Endodermal cell (in vitro differentiated cells): ENCODE measurements around the gene DGCR6L. TPM values are rescaled to one million over a fixed set of nuclear protein-coding genes. Genes with fewer than 3 reads are reported as not detected.
A peak's percentile ranks its signal among the peaks of the same experiment; 100 is the strongest.
"Not testable (repeated sequence)": the region's sequence is repeated elsewhere in the genome, so short reads cannot be mapped to it uniquely, and the experiment has no call there.

ENCODE experiments used
- DNase-seq: peaks from one replicate; pipeline ENCODE4 v3.0.0-alpha.2; 2017
- H3K27ac ChIP-seq: 2 replicates; pipeline ENCODE4 v1.5.1; 2013; ENCODE audit warnings: mild to moderate bottlenecking, low read depth, low read length, moderate library complexity
- H3K27me3 ChIP-seq: 2 replicates; pipeline ENCODE4 v1.6.1; 2013; ENCODE audit warnings: mild to moderate bottlenecking, low read length, moderate library complexity; ENCODE audit not compliant: insufficient read depth, control insufficient read depth, poor library complexity, severe bottlenecking
- H3K36me3 ChIP-seq: 2 replicates; pipeline ENCODE4 v1.7.0; 2013; ENCODE audit warnings: mild to moderate bottlenecking, low read length, moderate library complexity; ENCODE audit not compliant: control insufficient read depth, insufficient read depth
- H3K4me1 ChIP-seq: one replicate; pipeline ENCODE4 v1.7.0; 2013; ENCODE audit warnings: low read length; ENCODE audit not compliant: control insufficient read depth, insufficient read depth
- H3K4me3 ChIP-seq: 2 replicates; pipeline ENCODE4 v1.5.1; 2013; ENCODE audit warnings: mild to moderate bottlenecking, low read length, moderate library complexity
- H3K9ac ChIP-seq: 2 replicates; pipeline ENCODE4 v1.6.1; 2013; ENCODE audit warnings: mild to moderate bottlenecking, low read length, moderate library complexity; ENCODE audit not compliant: poor library complexity, severe bottlenecking; ENCODE audit errors: extremely low read depth
- H3K9me3 ChIP-seq: 2 replicates; pipeline ENCODE4 v1.6.1; 2013; ENCODE audit warnings: mild to moderate bottlenecking, low read length, moderate library complexity; ENCODE audit not compliant: control insufficient read depth
- H3K27ac Mint-ChIP-seq: 2 replicates; pipeline ENCODE4 v1.8.0; 2020; ENCODE audit warnings: mixed read lengths
- H3K27me3 Mint-ChIP-seq: 2 replicates; pipeline ENCODE4 v1.8.0; 2021; ENCODE audit warnings: mild to moderate bottlenecking, mixed read lengths; ENCODE audit not compliant: insufficient read depth
- H3K36me3 Mint-ChIP-seq: 2 replicates; pipeline ENCODE4 v1.8.0; 2020; ENCODE audit warnings: low read depth, mixed read lengths
- H3K4me1 Mint-ChIP-seq: 2 replicates; pipeline ENCODE4 v1.8.0; 2020; ENCODE audit warnings: mixed read lengths
- H3K4me3 Mint-ChIP-seq: 2 replicates; pipeline ENCODE4 v1.8.0; 2020; ENCODE audit warnings: mild to moderate bottlenecking, moderate library complexity, mixed read lengths
- H3K9me3 Mint-ChIP-seq: 2 replicates; pipeline ENCODE4 v1.8.0; 2020; ENCODE audit warnings: mild to moderate bottlenecking, mixed read lengths
- CTCF ChIP-seq: fragments of 200-600 bp; sonication (generic); conservative IDR thresholded peaks from 2 replicates; pipeline ENCODE4 v1.5.0; 2021; ENCODE audit warnings: antibody characterized with exemption, mild to moderate bottlenecking
- WGBS, 2 experiments: methylation state at CpG; one replicate each; pipeline versions ENCODE4 v1.1.5 to v1.1.7; 2013; ENCODE audit warnings: missing lambda C conversion rate in 2 of 2, mixed read lengths in 1 of 2; ENCODE audit not compliant: insufficient coverage in 1 of 2, insufficient read length in 1 of 2; 5-methylcytosine and 5-hydroxymethylcytosine counted together
- total RNA-seq, 2 donors: library from RNA; stranded (reverse); fragmentation: NEBNext Ultra II Directional in 1 of 2; extraction: Animal tissue kit (Norgen Biotek cat#: 25700) in 1 of 2; gene quantifications; 2 replicates in 1 of 2; 3 replicates in 1 of 2; pipeline ENCODE4 v1.2.1, GENCODE V29; 2021

The DGCR6L gene
- total RNA-seq, 2 donors from 2014 or later: 51.3 to 53.7 TPM

DNA sequence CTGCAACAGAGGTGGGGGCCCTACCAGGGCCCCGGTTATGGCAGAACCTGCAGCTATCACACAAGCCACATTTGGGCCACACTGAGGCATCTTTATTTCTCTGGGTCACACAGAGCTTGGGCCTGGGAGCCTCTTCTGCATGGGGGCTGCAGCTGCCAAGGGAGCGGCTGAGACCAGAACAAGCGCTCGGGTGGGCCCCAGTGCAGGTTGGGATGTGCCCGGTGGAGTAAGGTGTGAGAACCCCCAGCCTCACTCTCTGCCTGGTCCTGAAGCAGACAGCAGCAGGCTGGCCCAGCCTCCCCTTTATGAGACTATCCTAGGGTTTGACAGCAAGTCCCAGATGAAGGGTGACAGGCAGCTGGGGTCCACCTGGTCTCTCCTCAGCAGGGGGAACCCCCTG is 5.7 kb downstream of the DGCR6L start:
- 93% methylated on average over 4 of the region's 5 CpGs; no CpG with 5 or more reads in 1 of the 2 experiments for WGBS, 2 experiments
- peak; percentile 33 for DNase-seq

GRCh38 chr22:20313306-20314077 is 6.4 kb downstream of the DGCR6L start:
- TF ChIP-seq CTCF: peak; percentile 59
- H3K4me3 Mint-ChIP-seq: not testable (repeated sequence)

More for the DNA sequence above, 5.7 kb downstream of the DGCR6L start:
- not testable (repeated sequence) for H3K4me1 ChIP-seq, H3K9me3 Mint-ChIP-seq, H3K36me3 ChIP-seq, H3K4me1 Mint-ChIP-seq, H3K27me3 Mint-ChIP-seq, H3K36me3 Mint-ChIP-seq, H3K9ac ChIP-seq, H3K27ac ChIP-seq, H3K27me3 ChIP-seq, H3K4me3 ChIP-seq, H3K27ac Mint-ChIP-seq, H3K9me3 ChIP-seq, H3K4me3 Mint-ChIP-seq

GRCh38 chr22:20312396-20313191 is 7.3 kb downstream of the DGCR6L start:
- DNase-seq: peak; percentile 29
- H3K9me3 Mint-ChIP-seq: no peaks in the 10 kb centered on the region
- Histone ChIP-seq H3K27ac (no peak overlapping the region), H3K9ac (no peak overlapping the region), H3K27me3 (no peaks in the 10 kb centered on the region), H3K36me3 (no peaks in the 10 kb centered on the region), H3K9me3 (no peaks in the 10 kb centered on the region), H3K4me1 (no peaks in the 10 kb centered on the region), H3K4me3 (no peak overlapping the region)
- H3K27ac Mint-ChIP-seq: no peak overlapping the region
- H3K27me3 Mint-ChIP-seq: no peaks in the 10 kb centered on the region
- WGBS, 2 experiments: 93 to 98% methylated on average over 12 to 13 of the region's 14 CpGs
- H3K4me3 Mint-ChIP-seq: no peak overlapping the region
- H3K4me1 Mint-ChIP-seq: peaks cover 6% of the 10 kb centered on the region
- TF ChIP-seq CTCF: no peak
- H3K36me3 Mint-ChIP-seq: no peaks in the 10 kb centered on the region

More at GRCh38 chr22:20313306-20314077, 6.4 kb downstream of the DGCR6L start:
- not testable (repeated sequence) for H3K4me1 Mint-ChIP-seq, H3K27ac Mint-ChIP-seq, H3K36me3 Mint-ChIP-seq, H3K4me3 ChIP-seq, H3K27ac ChIP-seq, H3K4me1 ChIP-seq, H3K9me3 ChIP-seq, H3K9me3 Mint-ChIP-seq, H3K27me3 Mint-ChIP-seq, H3K9ac ChIP-seq, H3K27me3 ChIP-seq, H3K36me3 ChIP-seq
- DNase-seq: peak; percentile 69
- WGBS, 2 experiments: 60 to 87% methylated on average over 1 to 6 of the region's 11 CpGs

DNA sequence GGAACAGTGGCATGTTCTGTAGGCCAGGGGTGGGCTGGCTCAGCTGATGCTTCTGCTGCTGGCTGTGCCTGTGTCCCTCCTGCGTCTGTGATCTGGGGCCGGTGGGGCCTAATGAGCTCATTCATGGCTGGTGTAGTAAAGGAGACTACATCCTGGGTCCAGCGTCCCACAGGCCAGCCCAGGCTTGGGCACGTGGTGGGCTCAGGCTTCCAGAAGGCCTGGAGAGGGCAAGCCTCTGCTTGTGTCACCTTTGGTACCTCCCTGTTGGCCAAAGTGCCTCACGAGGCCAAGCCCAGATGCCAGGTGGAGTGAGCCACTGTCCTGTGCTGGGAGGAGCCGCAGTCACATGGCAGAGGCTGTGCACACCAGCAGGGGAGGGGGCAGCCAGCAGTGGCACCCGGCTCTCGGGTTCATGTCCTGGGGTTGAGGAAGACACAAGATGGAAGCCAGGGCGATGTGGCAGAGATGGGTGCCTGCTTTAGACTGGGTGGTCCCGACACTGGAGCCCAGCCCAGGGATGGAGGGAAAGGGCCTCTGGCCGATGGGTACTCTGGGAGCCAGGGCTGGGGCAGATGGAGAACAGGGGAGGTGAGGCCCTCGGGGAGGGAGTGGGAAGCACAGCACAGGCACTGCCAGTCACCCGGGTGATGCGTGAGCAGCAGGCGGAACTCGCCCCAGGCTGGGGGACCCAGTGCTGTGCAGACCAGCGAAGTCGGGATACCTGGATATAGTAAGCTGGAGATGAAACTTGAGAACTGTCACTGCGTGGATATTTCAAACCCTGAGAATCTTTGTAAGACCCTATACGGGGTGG is 8.4 kb downstream of the DGCR6L start:
- H3K27me3 Mint-ChIP-seq, H3K27me3 ChIP-seq, H3K4me3 ChIP-seq, H3K36me3 ChIP-seq, H3K9me3 Mint-ChIP-seq, H3K9me3 ChIP-seq, H3K27ac Mint-ChIP-seq, H3K27ac ChIP-seq, DNase-seq, H3K4me3 Mint-ChIP-seq, H3K4me1 ChIP-seq, H3K9ac ChIP-seq, H3K36me3 Mint-ChIP-seq, H3K4me1 Mint-ChIP-seq: not testable (repeated sequence)
- 92 to 95% methylated on average over 10 to 16 of the region's 20 CpGs for WGBS, 2 experiments

- H3K27ac ChIP-seq, H3K9ac ChIP-seq, H3K27ac Mint-ChIP-seq, H3K36me3 Mint-ChIP-seq, H3K36me3 ChIP-seq, H3K27me3 ChIP-seq, H3K4me1 ChIP-seq, H3K4me1 Mint-ChIP-seq, H3K4me3 ChIP-seq, H3K4me3 Mint-ChIP-seq, H3K9me3 ChIP-seq, DNase-seq, H3K9me3 Mint-ChIP-seq, H3K27me3 Mint-ChIP-seq: not testable (repeated sequence)
- 85 to 96% methylated on average over 3 to 6 of the region's 6 CpGs for WGBS, 2 experiments
Observed at GRCh38 chr22:20310773-20311172, 9.1 kb downstream of the DGCR6L start.
